ENCODE data around the gene DAP3.
A peak's percentile ranks its signal among the peaks of the same experiment; 100 is the strongest.
"Not testable (repeated sequence)": the region's sequence is repeated elsewhere in the genome, so short reads cannot be mapped to it uniquely, and the experiment has no call there.

Gene DAP3

DNA sequence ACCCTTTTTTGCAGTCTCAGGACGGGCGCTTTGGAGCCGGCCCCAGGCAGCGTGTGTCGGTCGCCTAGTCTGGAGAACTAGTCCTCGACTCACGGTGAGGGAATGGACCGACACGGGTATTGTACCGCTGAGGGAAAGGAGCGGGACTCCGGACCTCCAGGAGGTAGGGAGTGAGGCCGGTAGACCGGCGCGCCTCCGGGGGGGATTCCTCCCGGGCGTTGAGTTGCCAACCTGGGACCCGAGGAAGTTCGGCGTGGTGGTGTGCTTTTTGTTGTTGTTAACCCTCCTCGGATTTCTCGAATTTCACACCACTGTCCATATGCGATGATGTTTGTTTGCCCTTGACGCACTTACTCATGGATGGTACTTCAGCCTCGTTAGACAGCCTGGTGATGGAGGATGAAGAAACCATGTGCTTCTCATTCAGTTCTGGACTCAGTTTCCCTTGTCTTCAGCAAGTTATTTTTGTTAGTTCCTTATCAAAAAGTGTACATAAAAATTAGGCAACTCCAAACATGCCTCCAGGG is at the start of gene DAP3:
DAP3 (plus strand) TSS at position 11 of the 527 bp plus-strand sequence. CDS start 20,689 bp downstream, outside the sequence.
- DNase-seq (ENCODE audit: extremely low spot score, insufficient read length, low read depth) = peak; percentile 77
- FAIRE-seq = not testable (repeated sequence)

DNA sequence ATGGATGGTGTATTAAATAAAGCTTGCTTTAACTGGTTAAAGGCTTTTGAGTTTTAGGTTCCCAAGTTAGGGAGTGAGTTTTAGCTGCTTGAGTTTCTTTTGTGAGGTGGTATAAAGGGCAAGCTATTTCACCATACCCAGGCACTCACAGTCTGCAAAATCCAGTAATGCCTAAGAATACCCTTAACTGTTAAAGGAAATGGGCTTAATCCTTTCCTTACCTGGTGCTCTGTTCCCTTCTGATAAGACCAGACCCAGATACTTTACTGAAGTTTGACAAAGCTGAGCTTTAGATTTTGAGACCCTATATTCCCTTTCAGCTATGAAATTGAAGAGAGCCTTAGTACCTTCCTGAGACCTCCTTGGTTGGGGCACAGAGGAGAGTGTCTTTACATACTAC is 48.5 kb upstream of the DAP3 start:
- FAIRE-seq (no peak), DNase-seq (ENCODE audit: extremely low spot score, insufficient read length, low read depth) (no peak)

DNA sequence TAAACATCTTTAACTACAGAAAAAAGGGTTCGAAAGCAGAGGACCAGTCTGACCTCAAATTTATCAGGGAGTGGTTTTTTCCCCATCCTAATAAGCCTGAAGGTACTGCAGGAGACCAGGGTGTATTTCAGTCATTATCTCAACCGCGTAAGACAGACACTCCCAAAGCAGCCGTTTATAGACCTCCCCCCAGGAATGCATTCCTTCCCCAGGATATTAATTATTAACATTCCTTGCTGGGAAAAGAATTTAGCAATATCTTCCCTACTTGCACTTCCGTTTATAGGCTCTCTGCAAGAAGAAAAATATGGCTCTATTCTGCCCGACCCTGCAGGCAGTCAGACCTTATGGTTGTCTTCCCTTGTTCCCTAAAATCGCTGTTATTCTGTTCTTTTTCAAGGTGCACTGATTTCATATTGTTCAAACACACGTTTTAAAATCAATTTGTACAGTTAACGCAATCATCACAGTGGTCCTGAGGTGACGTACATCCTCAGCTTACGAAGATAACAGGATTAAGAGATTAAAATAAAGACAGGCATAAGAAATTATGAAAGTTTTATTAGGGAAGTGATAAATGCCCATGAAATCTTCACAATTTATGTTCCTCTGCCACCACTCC is 46.2 kb upstream of the DAP3 start:
- not testable (repeated sequence) for DNase-seq (ENCODE audit: extremely low spot score, insufficient read length, low read depth); FAIRE-seq

DNA sequence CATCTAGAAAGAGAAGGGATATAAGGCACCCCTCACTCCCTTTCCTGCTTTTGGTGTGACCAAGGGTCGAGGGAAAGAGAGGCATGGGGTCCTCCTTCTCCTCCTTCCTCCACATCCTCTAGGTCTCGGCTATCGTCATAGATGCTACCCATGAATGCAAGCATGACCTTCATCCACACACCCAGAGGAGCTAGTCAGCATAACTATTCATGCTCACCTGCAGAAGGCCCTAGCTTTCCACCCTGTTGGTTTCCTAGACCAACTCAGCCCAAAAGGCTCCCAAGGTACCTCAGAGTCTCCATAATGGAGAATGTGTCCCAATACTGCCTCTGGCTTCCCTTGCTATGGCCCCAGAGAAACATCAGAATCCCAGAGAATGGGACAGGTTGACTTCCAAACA is 45.7 kb upstream of the DAP3 start:
- no peak for DNase-seq (ENCODE audit: extremely low spot score, insufficient read length, low read depth)
- no peak for FAIRE-seq

DNA sequence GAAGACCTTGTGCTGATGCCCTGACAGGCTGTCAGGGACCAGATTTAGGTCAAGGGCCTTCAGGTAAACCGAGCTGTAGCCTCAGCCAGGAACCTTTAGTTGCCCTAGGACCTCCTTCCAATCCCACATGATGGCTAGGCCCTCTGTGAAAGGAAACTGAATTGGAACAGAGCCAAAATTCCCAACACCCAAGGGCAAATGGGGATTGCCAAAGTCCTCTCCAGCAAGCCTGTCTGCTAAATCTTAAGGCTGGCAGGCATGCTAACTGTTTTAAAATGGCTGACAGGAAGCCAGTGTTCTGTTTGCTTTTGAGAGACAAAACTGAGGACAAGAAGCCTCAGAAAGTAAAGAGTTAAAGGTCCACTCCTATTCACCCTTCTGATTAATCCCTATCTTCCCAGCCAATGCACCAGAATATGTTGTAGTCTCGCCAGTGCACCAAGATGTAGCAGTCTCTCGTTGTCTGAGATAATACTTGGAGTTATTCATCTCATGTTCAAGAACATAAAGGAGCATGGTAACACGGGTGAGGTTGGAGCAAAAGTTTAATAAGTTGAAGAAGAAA is 43.8 kb upstream of the DAP3 start:
- no peak for DNase-seq (ENCODE audit: extremely low spot score, insufficient read length, low read depth)
- FAIRE-seq = no peak

DNA sequence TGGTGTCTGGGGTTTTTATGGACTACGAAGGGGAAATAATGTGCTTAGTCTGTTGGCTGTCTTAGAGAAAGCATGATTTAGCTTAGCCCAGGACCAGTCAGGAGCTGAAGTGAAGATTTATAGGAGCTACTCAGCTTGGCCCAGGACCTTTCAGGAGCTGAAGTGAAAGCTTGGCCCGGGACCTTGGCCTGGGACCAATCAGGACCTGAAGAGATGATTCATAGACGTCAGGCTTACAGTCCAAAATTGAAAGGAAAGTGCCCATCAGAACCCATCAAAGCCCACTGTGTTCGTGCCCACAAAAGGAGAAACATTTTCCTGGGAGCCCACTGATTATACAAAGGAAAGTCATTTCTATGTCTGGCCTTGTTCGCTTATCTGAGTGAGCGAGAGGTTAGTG is 43.2 kb upstream of the DAP3 start:
- no peak for DNase-seq (ENCODE audit: extremely low spot score, insufficient read length, low read depth)
- FAIRE-seq = no peak

DNA sequence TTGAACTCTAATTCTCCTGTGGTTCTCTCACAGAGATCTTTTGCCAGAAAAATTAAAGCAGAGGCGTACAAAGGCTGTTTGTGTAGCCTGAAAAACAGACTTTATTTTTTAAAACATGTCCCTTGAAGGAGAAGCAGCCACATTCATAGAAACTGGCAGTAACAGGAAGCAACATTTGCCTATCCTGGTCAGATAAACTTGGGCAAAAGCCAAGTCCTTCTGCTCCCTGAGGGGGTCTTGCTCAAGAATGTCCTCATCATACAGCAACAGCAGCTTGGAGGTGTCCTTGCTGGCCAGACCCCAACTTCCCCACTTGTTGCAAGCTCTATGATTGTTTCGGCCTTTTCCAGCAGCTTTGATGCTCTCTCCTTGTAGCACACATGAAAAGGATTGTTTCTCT is 42.6 kb upstream of the DAP3 start:
- no peak for DNase-seq (ENCODE audit: extremely low spot score, insufficient read length, low read depth)

DNA sequence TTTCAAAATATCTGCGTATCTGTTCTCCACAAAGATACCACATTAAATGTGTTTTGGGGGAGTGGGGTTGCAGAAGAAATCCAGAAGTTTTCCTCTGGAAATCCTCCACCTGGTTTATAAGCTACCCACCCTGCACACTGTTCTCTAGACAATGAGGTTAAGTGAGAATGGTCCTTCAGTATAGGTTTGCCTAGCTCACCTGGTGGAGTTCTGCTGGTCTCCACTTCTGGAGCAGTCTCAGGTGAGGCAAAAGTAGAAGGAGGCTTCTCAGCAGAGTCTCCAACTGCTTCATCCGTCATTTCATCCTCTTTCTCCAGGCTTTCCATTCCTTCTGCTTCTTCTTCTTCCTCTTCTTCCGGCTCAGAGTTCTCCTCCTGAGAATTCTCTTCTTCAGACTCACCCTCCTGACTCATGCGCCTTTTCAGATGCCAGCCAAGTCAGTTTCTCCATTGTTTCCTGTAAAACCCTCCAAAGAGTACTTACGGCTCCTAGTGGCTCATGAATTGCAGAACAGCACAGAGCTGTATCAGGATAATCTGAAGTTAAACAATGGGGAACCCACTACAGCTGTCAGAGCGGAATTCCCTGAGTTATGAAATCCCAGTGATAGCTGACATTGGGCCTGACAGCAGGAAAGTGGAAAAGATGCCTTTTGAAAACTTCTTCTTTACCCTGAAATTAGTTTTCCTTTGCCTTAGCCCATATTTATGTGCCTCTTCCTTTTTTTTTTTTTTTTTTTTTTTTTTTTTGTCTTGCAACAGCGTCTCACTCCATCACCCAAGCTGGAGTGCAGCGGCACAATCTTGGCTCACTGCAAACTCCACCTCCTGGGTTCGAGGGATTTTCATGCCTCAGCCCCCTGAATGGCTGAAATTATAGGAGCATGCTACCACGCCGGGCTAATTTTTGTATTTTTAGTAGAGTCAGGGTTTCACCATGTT is 40.4 kb upstream of the DAP3 start:
- DNase-seq (ENCODE audit: extremely low spot score, insufficient read length, low read depth) (no peak), FAIRE-seq (no peak)

More for the DNA sequence above, 42.6 kb upstream of the DAP3 start:
- no peak for FAIRE-seq

DNA sequence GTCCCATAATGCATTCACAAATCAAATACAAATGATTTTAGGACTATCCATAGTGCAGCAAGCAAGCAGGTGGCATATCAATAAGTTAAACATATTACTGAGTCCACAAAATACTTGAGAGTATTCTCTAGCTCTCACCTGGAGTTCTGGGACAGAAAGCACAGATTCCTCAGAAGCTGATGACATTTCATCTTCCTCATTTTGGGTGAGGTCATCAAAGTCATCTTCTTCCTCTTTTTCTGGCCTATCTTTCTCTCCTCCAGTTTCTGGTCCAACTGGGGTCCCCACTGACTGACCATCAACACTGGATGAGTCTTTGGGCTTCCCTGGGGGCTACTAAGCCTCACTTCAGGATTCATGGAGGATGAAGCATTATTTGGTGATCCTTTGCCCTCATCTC is 39.2 kb upstream of the DAP3 start:
- no peak for FAIRE-seq
- DNase-seq (ENCODE audit: extremely low spot score, insufficient read length, low read depth) = no peak

DNA sequence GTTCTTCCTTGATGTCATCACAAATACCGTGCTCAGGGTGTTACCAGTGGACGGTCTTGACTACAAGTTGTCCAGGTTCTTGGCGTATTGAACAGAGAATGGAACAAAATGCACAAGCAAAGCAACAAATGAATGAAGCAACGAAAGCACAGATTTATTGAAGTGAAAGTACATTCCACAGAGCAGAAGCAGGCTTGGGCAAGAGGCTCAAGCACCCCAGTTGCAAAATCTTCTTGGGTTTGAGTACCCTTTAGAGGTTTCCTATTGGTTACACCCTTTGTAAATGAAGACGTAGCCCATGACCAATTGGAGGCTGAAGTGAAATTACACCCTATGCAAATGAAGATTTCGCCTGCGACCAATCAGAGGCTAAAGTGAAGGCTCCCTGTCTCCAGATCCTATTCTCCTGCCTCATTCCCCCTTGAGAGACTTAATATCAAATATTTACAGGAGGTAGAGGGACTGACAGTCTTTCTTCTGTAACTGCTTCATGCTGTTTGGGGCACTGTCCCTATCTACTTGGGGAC is 38.6 kb upstream of the DAP3 start:
- no peak for DNase-seq (ENCODE audit: extremely low spot score, insufficient read length, low read depth)
- FAIRE-seq = no peak

DNA sequence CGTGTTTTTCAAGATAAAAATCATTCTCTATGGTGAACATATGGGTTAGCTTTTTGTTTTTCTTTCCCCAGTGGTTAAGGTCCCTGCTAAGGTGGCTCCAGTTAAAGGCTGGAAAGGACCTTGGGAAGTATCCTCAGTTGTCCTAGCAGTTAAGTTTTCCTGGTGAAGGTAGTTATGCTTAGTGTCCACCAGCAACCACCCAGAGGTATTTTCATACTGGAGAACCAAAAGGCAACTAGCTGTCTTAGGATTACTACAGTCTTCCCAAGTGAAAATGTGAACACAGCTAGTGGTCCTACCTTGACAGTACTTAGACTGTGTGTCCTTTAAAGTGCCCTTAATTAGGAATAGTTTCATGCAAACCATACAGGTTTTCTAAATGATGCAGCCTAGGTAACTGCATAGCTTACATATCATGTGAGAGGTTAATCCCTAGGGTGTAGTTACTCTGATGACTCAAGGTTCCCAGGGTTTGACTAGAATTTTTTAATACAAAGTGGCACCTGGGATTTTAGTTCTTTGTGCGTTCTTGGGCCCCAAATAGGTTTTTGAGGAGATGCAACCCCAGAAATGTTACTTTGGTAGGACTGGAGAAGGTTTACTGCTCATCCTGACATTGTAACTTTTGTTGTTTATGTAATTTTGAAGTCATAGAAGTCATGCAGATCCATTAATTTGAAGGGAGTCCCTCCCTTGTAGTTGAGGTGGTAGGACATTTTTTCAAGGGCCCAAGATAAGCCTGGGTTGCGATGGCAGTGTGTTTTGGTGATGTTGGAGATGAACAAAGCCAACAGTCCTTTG is 36.8 kb upstream of the DAP3 start:
- FAIRE-seq (no peak), DNase-seq (ENCODE audit: extremely low spot score, insufficient read length, low read depth) (no peak)

DNA sequence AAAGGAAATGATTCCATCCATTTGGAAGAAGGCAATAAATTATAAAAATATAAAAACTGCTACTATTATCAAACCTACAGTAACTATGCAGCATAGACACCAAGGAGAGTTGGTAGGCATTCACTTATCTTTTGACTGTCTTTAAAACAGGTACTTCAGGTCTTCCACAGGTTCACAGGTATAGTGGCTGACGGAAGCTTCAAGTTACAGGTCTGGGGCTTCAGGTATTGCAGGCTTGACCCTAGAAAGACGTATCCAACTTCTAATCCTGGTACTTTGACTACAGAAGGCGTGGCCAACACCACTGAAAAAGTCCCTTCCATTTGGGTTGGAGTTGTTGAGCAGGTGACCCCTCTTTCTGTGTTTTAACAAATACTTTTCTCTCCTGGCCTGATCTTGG is 35.9 kb upstream of the DAP3 start:
- FAIRE-seq (no peak), DNase-seq (ENCODE audit: extremely low spot score, insufficient read length, low read depth) (no peak)

DNA sequence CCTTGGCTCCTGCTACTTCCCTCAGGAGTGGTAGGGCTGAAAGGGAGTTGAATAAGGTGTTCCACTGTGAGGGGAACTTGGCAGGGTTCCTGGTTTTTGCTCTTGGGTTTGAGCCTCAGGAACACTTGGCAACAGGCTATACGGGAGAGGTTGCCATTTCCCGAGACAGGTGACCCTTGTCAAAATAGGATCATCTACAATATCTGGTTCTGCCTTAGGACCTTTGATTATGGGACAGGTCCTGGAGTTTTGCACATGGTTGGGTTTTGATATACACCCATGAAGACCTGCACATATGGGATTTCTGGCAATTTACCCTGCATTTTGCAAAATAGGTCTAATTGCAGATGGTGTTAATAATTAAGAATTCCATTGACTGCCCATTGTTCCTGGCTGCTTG is 31.4 kb upstream of the DAP3 start:
- FAIRE-seq = no peak
- no peak for DNase-seq (ENCODE audit: extremely low spot score, insufficient read length, low read depth)

DNA sequence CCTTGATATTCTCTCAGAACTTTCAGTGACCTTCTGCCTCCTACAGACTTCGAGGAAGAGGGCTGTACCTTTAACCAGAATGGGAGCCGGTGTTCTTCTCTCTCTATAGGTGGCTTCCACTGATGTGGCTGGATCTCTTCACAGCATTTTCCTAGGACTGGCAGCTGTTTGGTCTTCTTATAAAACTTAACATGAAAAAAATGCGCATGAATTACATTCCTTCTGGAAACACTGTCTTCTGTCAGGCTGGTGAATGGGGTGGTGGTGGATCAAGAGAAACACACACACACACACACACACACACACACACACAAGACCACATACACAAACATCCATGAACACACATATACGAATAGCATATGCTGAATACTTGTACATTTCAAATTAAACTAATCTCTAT is 27.7 kb upstream of the DAP3 start:
- FAIRE-seq; DNase-seq (ENCODE audit: extremely low spot score, insufficient read length, low read depth): not testable (repeated sequence)

DNA sequence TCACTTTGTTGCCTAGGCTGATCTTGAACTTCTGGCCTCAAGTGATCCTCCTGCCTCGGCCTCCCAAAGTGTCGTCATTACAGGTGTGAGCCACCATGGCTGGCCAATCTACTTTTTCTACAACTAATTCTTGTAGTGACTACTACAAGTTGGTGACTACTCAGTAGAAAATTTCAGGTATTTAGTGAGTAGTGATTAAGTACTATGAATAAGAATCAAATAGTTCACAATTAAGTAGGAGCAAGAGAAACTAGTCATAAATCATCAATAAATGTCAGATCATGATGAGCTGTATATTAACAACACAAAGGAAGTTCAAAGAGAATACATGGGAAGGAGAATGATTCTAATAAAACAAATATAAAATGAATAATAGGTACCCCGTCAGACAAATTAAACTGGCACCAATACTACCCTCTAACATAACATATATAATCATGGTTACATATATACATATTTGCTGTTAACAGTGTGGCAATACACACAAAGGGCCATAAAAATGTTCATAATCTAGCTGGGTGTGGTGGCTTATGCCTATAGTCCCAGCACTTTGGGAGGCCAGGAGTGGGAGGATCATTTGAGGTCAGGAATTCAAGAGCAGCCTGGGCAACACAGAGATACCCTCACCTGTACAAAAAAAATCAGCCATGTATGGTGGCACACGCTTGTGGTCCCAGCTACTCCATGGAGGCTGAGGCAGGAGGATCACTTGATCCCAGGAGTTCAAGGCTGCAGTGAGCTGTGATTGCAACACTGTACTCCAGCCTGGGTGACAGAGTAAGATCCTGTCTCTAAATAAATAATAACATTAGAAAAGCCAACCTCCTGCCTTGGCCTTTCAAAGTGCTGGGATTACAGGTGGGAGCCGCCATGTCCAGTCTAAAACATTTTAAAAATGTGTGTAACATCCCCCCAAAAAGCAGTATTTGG is 19.4 kb upstream of the DAP3 start:
- FAIRE-seq = no peak
- no peak for DNase-seq (ENCODE audit: extremely low spot score, insufficient read length, low read depth)

DNA sequence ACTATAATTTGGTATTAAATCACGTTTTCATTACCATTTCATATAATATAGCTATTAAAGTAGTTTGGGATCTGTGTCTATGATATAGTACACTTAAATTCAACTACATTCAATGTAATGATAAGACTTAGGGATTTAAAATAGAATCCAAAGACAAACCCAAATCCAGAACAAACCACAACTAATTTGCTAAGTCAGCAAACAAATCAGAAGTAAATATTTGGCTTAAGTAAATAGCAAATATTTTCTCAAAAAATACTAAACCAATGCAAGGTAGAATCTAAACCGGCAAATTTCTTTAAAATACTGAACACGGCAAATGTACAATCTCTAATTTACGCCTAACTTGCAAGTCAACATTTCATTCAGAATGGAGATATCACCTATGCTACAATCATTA is 17.1 kb upstream of the DAP3 start:
- FAIRE-seq = no peak

DNA sequence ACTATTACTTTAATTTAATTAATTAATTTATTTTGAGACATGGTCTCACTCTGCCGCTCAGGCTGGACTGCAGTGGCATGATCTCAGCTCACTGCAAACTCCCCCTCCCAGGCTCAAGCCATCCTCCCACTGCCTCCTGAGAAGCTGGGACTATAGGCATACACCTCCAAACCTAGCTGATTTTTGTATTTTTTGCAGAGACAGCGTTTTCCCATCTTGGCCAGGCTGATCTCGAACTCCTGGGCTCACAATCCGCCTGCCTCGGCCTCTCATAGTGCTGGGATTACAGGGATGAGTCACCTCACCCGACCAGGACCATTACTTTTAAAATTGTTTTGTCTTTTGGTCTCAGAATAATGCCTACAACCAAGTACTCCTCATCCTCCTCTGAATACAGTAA is 15.9 kb upstream of the DAP3 start:
- no peak for DNase-seq (ENCODE audit: extremely low spot score, insufficient read length, low read depth)
- no peak for FAIRE-seq

More for the DNA sequence above, 17.1 kb upstream of the DAP3 start:
- DNase-seq (ENCODE audit: extremely low spot score, insufficient read length, low read depth) = no peak

DNA sequence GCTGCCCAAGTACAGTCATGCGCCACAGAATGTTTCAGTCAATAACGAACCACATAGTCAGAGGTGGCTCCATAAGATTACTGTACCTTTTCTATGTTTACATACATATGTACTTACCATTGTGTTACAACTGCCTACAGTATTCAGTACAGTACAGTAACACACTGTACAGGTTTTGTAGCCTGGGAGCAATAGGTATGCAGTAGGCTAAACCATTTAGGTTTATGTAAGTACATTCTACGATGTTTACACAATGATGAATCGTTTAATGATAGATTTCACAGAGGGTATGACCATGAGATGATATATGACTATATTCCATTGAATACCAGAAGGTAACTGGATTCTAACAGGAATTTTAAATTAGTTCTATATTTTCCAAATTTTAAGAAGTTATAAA is 10.9 kb upstream of the DAP3 start:
- DNase-seq (ENCODE audit: extremely low spot score, insufficient read length, low read depth) = no peak
- no peak for FAIRE-seq

DNA sequence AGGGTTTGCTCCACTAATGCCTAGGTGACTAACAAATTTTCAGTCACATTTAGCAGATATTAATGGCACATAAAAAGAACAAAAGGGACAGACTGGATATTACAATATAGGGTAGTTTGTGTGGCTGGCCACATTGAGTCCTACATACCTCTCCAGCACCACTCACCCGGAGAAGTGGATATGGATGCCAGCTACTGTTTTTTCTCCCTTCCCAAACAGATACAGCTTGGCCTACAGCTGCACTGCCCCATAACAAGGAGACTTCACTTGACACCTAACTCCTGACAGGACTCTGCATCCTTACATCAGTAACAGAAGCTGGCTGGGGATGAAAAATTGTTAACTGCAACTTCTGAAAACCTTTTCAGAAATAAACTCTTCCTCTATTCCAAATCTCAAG is 9.9 kb upstream of the DAP3 start:
- not testable (repeated sequence) for DNase-seq (ENCODE audit: extremely low spot score, insufficient read length, low read depth); FAIRE-seq

Measured in GM18507 (cell line).